Stimulated activated CD8-positive, alpha-beta memory T cell treated with anti-CD3 and anti-CD28 coated beads, Interleukin-15, amount 100 ng/mL, for 4 hours (primary cell): ENCODE data around the gene KLF6.

ENCODE experiments used
- DNase-seq, 2 donors: peaks; one replicate each; pipeline ENCODE4 v3.0.0-alpha.2; 2020; ENCODE audit warnings: low read depth in 2 of 2

The KLF6 gene

GRCh38 chr10:3787816-3788215 is 2.8 kb upstream of the KLF6 start:
- DNase-seq = no peak

- no peak for DNase-seq
Observed at GRCh38 chr10:3787016-3787400, 2.0 kb upstream of the KLF6 start.

- no peak for DNase-seq
Observed at GRCh38 chr10:3786295-3787015, 1.4 kb upstream of the KLF6 start.

- DNase-seq = no peak
Observed at GRCh38 chr10:3785851-3786271, 852 bp upstream of the KLF6 start.

- DNase-seq = peak; percentile 98
Observed at GRCh38 chr10:3785251-3785850, 342 bp upstream of the KLF6 start.

- DNase-seq = no peak
Observed at GRCh38 chr10:3783682-3784432, 1.2 kb downstream of the KLF6 start.

GRCh38 chr10:3783316-3783681 is 1.7 kb downstream of the KLF6 start:
- DNase-seq = no peak

- DNase-seq = no peak
Observed at GRCh38 chr10:3782451-3783315, 2.3 kb downstream of the KLF6 start.

- no peak for DNase-seq
Observed at GRCh38 chr10:3782146-3782450, 2.9 kb downstream of the KLF6 start.

- no peak for DNase-seq
Observed at GRCh38 chr10:3781468-3782145, 3.4 kb downstream of the KLF6 start.

GRCh38 chr10:3780771-3781467 is 4.1 kb downstream of the KLF6 start:
- no peak for DNase-seq

GRCh38 chr10:3780021-3780770 is 4.8 kb downstream of the KLF6 start:
- no peak for DNase-seq

GRCh38 chr10:3779158-3779741 is 5.8 kb downstream of the KLF6 start:
- DNase-seq = no peak

- no peak for DNase-seq
Observed at GRCh38 chr10:3778692-3779157, 6.3 kb downstream of the KLF6 start.

- DNase-seq = no peak
Observed at GRCh38 chr10:3777981-3778691, 6.9 kb downstream of the KLF6 start.

GRCh38 chr10:3776796-3777571 is 8.0 kb downstream of the KLF6 start:
- DNase-seq = peak in 1 of 2 donors; percentile 30

- DNase-seq = no peak
Observed at GRCh38 chr10:3775696-3776551, 9.1 kb downstream of the KLF6 start.
